ENCODE measurements around the gene CADPS.

CADPS gene

DNA sequence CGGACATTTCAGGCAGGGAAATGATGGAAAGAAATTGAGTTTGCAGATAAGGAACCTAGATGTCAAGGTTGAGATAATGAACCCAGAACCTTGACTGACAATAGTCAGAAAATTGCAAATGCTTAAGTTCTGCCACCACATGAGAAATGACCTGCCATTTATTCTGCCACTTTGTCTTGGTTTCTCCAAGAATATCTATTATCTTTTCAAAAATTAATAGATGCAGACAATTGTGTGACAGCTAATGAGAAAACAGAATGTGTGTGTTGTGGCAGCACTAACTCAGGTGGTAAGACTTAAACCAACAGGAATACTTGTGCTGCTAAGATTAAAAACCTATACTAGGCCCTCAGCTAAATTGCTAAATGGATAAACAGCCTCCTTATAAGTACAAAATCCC, 52.3 kb downstream of the CADPS start:
- TF ChIP-seq ZNF8 (CRISPR knock-in tag; IDR thresholded peaks at IDR 0.05), result no peak
- TF ChIP-seq ZNF70 (CRISPR knock-in tag; IDR thresholded peaks at IDR 0.05), result no peak
- no peak for TF ChIP-seq ZC3H10 (CRISPR knock-in tag; IDR thresholded peaks at IDR 0.05)
- no peak for TF ChIP-seq OSR1 (CRISPR knock-in tag; IDR thresholded peaks at IDR 0.05)
- TF ChIP-seq ISL1 (CRISPR knock-in tag; IDR thresholded peaks at IDR 0.05), result no peak
- no peak for TF ChIP-seq PATZ1 (CRISPR knock-in tag; IDR thresholded peaks at IDR 0.05; ENCODE audit: borderline replicate concordance)
- no peak for TF ChIP-seq PPARA (CRISPR knock-in tag; IDR thresholded peaks at IDR 0.05; ENCODE audit: borderline replicate concordance)
- no peak for TF ChIP-seq BACH2 (CRISPR knock-in tag; IDR thresholded peaks at IDR 0.05; ENCODE audit: borderline replicate concordance)
- TF ChIP-seq ZFP30 (CRISPR knock-in tag; IDR thresholded peaks at IDR 0.05), result no peak
- TF ChIP-seq ESRRG (CRISPR knock-in tag; IDR thresholded peaks at IDR 0.05), result no peak
- no peak for TF ChIP-seq SNAI2 (CRISPR knock-in tag; IDR thresholded peaks at IDR 0.05)

DNA sequence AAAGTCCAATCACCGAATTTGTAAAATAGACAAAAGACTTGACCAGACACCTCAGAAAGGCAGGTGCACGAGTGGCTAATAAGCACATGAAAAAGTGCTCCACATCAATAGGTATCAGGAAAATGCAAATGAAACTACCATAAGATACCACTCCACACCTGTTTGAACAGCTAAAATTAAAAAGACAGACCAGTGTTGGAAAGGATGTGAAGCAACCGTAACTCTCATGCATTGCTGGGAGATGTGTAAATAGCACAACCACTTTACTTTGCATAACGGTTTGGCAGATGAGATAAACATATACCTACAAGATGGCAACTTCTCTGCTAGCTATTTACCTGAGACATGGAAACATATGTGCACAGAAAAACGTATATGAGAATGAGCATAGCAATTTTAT, 56.9 kb downstream of the CADPS start:
- no peak for TF ChIP-seq ZC3H10 (CRISPR knock-in tag; IDR thresholded peaks at IDR 0.05)
- TF ChIP-seq, protein P1, sequence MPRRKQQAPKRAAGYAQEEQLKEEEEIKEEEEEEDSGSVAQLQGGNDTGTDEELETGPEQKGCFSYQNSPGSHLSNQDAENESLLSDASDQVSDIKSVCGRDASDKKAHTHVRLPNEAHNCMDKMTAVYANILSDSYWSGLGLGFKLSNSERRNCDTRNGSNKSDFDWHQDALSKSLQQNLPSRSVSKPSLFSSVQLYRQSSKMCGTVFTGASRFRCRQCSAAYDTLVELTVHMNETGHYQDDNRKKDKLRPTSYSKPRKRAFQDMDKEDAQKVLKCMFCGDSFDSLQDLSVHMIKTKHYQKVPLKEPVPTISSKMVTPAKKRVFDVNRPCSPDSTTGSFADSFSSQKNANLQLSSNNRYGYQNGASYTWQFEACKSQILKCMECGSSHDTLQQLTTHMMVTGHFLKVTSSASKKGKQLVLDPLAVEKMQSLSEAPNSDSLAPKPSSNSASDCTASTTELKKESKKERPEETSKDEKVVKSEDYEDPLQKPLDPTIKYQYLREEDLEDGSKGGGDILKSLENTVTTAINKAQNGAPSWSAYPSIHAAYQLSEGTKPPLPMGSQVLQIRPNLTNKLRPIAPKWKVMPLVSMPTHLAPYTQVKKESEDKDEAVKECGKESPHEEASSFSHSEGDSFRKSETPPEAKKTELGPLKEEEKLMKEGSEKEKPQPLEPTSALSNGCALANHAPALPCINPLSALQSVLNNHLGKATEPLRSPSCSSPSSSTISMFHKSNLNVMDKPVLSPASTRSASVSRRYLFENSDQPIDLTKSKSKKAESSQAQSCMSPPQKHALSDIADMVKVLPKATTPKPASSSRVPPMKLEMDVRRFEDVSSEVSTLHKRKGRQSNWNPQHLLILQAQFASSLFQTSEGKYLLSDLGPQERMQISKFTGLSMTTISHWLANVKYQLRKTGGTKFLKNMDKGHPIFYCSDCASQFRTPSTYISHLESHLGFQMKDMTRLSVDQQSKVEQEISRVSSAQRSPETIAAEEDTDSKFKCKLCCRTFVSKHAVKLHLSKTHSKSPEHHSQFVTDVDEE (CRISPR knock-in tag; IDR thresholded peaks at IDR 0.05), result no peak
- TF ChIP-seq ZNF565 (CRISPR knock-in tag; conservative IDR thresholded peaks at IDR 0.05; ENCODE audit: low read depth), result no peak
- TF ChIP-seq CSDC2 (CRISPR knock-in tag; IDR thresholded peaks at IDR 0.05), result no peak
- no peak for ATAC-seq

More for the DNA sequence above, 52.3 kb downstream of the CADPS start:
- ATAC-seq, result no peak

- TF ChIP-seq ARNTL (CRISPR knock-in tag; IDR thresholded peaks at IDR 0.05; ENCODE audit: borderline replicate concordance, low read depth), result no peak
- no peak for TF ChIP-seq ZNF565 (CRISPR knock-in tag; conservative IDR thresholded peaks at IDR 0.05; ENCODE audit: low read depth)
- no peak for TF ChIP-seq ZFP30 (CRISPR knock-in tag; IDR thresholded peaks at IDR 0.05)
- TF ChIP-seq BACH2 (CRISPR knock-in tag; IDR thresholded peaks at IDR 0.05; ENCODE audit: borderline replicate concordance), result no peak
- no peak for TF ChIP-seq OSR1 (CRISPR knock-in tag; IDR thresholded peaks at IDR 0.05)
- TF ChIP-seq ESRRG (CRISPR knock-in tag; IDR thresholded peaks at IDR 0.05), result no peak
- TF ChIP-seq, protein P1 (CRISPR knock-in tag; IDR thresholded peaks at IDR 0.05), result no peak
- TF ChIP-seq, protein P2, sequence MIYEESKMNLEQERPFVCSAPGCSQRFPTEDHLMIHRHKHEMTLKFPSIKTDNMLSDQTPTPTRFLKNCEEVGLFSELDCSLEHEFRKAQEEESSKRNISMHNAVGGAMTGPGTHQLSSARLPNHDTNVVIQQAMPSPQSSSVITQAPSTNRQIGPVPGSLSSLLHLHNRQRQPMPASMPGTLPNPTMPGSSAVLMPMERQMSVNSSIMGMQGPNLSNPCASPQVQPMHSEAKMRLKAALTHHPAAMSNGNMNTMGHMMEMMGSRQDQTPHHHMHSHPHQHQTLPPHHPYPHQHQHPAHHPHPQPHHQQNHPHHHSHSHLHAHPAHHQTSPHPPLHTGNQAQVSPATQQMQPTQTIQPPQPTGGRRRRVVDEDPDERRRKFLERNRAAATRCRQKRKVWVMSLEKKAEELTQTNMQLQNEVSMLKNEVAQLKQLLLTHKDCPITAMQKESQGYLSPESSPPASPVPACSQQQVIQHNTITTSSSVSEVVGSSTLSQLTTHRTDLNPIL (CRISPR knock-in tag; IDR thresholded peaks at IDR 0.05; ENCODE audit: low read depth), result no peak
- TF ChIP-seq ISL1 (CRISPR knock-in tag; IDR thresholded peaks at IDR 0.05), result no peak
- no peak for TF ChIP-seq SNAI2 (CRISPR knock-in tag; IDR thresholded peaks at IDR 0.05)
- no peak for TF ChIP-seq PPARA (CRISPR knock-in tag; IDR thresholded peaks at IDR 0.05; ENCODE audit: borderline replicate concordance)
- TF ChIP-seq PATZ1 (CRISPR knock-in tag; IDR thresholded peaks at IDR 0.05; ENCODE audit: borderline replicate concordance), result no peak
- TF ChIP-seq TOX (CRISPR knock-in tag; IDR thresholded peaks at IDR 0.05; ENCODE audit: borderline replicate concordance), result no peak
- TF ChIP-seq, protein P3, sequence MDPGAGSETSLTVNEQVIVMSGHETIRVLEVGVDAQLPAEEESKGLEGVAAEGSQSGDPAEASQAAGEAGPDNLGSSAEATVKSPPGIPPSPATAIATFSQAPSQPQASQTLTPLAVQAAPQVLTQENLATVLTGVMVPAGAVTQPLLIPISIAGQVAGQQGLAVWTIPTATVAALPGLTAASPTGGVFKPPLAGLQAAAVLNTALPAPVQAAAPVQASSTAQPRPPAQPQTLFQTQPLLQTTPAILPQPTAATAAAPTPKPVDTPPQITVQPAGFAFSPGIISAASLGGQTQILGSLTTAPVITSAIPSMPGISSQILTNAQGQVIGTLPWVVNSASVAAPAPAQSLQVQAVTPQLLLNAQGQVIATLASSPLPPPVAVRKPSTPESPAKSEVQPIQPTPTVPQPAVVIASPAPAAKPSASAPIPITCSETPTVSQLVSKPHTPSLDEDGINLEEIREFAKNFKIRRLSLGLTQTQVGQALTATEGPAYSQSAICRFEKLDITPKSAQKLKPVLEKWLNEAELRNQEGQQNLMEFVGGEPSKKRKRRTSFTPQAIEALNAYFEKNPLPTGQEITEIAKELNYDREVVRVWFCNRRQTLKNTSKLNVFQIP (CRISPR knock-in tag; IDR thresholded peaks at IDR 0.05; ENCODE audit: borderline replicate concordance, low read depth), result no peak
- TF ChIP-seq, protein P4, sequence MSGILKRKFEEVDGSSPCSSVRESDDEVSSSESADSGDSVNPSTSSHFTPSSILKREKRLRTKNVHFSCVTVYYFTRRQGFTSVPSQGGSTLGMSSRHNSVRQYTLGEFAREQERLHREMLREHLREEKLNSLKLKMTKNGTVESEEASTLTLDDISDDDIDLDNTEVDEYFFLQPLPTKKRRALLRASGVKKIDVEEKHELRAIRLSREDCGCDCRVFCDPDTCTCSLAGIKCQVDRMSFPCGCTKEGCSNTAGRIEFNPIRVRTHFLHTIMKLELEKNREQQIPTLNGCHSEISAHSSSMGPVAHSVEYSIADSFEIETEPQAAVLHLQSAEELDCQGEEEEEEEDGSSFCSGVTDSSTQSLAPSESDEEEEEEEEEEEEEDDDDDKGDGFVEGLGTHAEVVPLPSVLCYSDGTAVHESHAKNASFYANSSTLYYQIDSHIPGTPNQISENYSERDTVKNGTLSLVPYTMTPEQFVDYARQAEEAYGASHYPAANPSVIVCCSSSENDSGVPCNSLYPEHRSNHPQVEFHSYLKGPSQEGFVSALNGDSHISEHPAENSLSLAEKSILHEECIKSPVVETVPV (CRISPR knock-in tag; IDR thresholded peaks at IDR 0.05), result no peak
- no peak for TF ChIP-seq GLIS3 (CRISPR knock-in tag; IDR thresholded peaks at IDR 0.05)
- TF ChIP-seq ZNF70 (CRISPR knock-in tag; IDR thresholded peaks at IDR 0.05), result no peak
- TF ChIP-seq TCF4 (CRISPR knock-in tag; IDR thresholded peaks at IDR 0.05; ENCODE audit: borderline replicate concordance), result no peak
- no peak for TF ChIP-seq RARB (CRISPR knock-in tag; IDR thresholded peaks at IDR 0.05)
- ATAC-seq, result no peak
Observed at GRCh38 chr3:62817678-62818077, 57.5 kb downstream of the CADPS start.
